ENCODE measurements around the gene EXOC2.

GRCh38 chr6:473768-474452 lies 219.0 kb downstream of the EXOC2 start:
- TF ChIP-seq CTCF (IDR thresholded peaks at IDR 0.05) (no peak), POLR2A (IDR thresholded peaks at IDR 0.05) (no peak)

All from adrenal gland (tissue), 5 donors.